ENCODE data around the gene SLC13A1. TPM values are rescaled to one million over a fixed set of nuclear protein-coding genes. Genes with fewer than 3 reads are reported as not detected.

Gene SLC13A1
- total RNA-seq, 4 donors from 2014 or later, result not detected

- Histone ChIP-seq H3K27me3 (no peaks in the 10 kb centered on the region), H3K36me3 (no peaks in the 10 kb centered on the region), H3K4me3 (no peak overlapping the region), H3K9me3 (peaks cover 0 to 5% (median 0%) of the 10 kb centered on the region in 4 donors), H3K27ac (no peak overlapping the region), H3K4me1 (no peaks in the 10 kb centered on the region)
- no peak for TF ChIP-seq POLR2A (IDR thresholded peaks at IDR 0.05)
- WGBS, 2 donors, result 92% methylated on average over 1 of the region's 1 CpG
- no peak for DNase-seq (ENCODE audit: low spot score in 2 of 2)
Measured at GRCh38 chr7:123079021-123079420, 120.7 kb downstream of the SLC13A1 start.

- Histone ChIP-seq H3K27ac (no peak overlapping the region), H3K4me1 (no peaks in the 10 kb centered on the region), H3K36me3 (no peaks in the 10 kb centered on the region), H3K27me3 (no peaks in the 10 kb centered on the region), H3K4me3 (no peak overlapping the region), H3K9me3 (peaks cover 0 to 6% (median 0%) of the 10 kb centered on the region in 4 donors)
- TF ChIP-seq CTCF (IDR thresholded peaks at IDR 0.05) (no peak), POLR2A (IDR thresholded peaks at IDR 0.05) (no peak), EP300 (IDR thresholded peaks at IDR 0.05) (no peak)
- 9 to 19% methylated on average over 4 of the region's 4 CpGs for WGBS, 2 donors
- DNase-seq (ENCODE audit: low spot score in 2 of 2), result no peak
Measured at GRCh38 chr7:123075838-123076467, 123.8 kb downstream of the SLC13A1 start.

GRCh38 chr7:123070702-123071286 is 129.0 kb downstream of the SLC13A1 start:
- Histone ChIP-seq H3K4me3 (no peak overlapping the region), H3K27me3 (no peaks in the 10 kb centered on the region), H3K4me1 (no peaks in the 10 kb centered on the region), H3K27ac (no peak overlapping the region), H3K36me3 (no peaks in the 10 kb centered on the region), H3K9me3 (peaks cover 0 to 8% (median 0%) of the 10 kb centered on the region in 4 donors)
- WGBS, 2 donors, result 67 to 78% methylated on average over 5 of the region's 5 CpGs
- no peak for DNase-seq (ENCODE audit: low spot score in 2 of 2)
- TF ChIP-seq EP300 (IDR thresholded peaks at IDR 0.05), result no peak

- WGBS, 2 donors, result 93 to 100% methylated on average over 3 of the region's 3 CpGs
- Histone ChIP-seq H3K27ac (no peak overlapping the region), H3K27me3 (no peaks in the 10 kb centered on the region), H3K36me3 (no peaks in the 10 kb centered on the region), H3K4me3 (no peak overlapping the region), H3K4me1 (no peaks in the 10 kb centered on the region), H3K9me3 (peaks cover 0 to 8% (median 0%) of the 10 kb centered on the region in 4 donors)
- no peak for TF ChIP-seq EP300 (IDR thresholded peaks at IDR 0.05)
- TF ChIP-seq CTCF (IDR thresholded peaks at IDR 0.05), result no peak
- no peak for TF ChIP-seq POLR2A (IDR thresholded peaks at IDR 0.05)
- DNase-seq (ENCODE audit: low spot score in 2 of 2), result no peak
Measured at GRCh38 chr7:123067814-123068213, 132.0 kb downstream of the SLC13A1 start.

Other genes with a start within 250 kb of the SLC13A1 start
- not detected for gene TAS2R16, start 204.3 kb downstream of the SLC13A1 start, total RNA-seq

Measured in tibial nerve (tissue), 4 donors.